Activated CD4-positive, alpha-beta T cell treated with anti-CD3 and anti-CD28 coated beads, Interleukin-2, amount 10 ng/mL, durations not matched to agents 24 days and 14 days (primary cell): ENCODE results near the gene UVRAG. TPM values are rescaled to one million over a fixed set of nuclear protein-coding genes. Genes with fewer than 3 reads are reported as not detected.

ENCODE experiments used
- DNase-seq: peaks from one replicate; pipeline ENCODE4 v3.0.0; 2022
- H3K27ac Mint-ChIP-seq: one replicate; pipeline ENCODE4 v1.8.0; 2022; ENCODE audit warnings: mild to moderate bottlenecking, mixed read lengths
- H3K27me3 Mint-ChIP-seq: one replicate; pipeline ENCODE4 v1.8.0; 2022; ENCODE audit warnings: mixed read lengths
- H3K36me3 Mint-ChIP-seq: one replicate; pipeline ENCODE4 v1.8.0; 2022; ENCODE audit warnings: low read depth, mild to moderate bottlenecking, mixed read lengths
- H3K4me1 Mint-ChIP-seq: one replicate; pipeline ENCODE4 v1.8.0; 2021; ENCODE audit warnings: mixed read lengths
- H3K4me3 Mint-ChIP-seq: one replicate; pipeline ENCODE4 v1.8.0; 2022; ENCODE audit warnings: mild to moderate bottlenecking, moderate library complexity, mixed read lengths
- H3K9me3 Mint-ChIP-seq: one replicate; pipeline ENCODE4 v1.8.0; 2021; ENCODE audit warnings: mixed read lengths
- intact Hi-C: fragments of 100-400 bp; cut with micrococcal nuclease; formaldehyde crosslinking; loops from one replicate; pipeline ENCODE4 v1.15.1; 2023
- total RNA-seq: library from RNA; stranded (reverse); gene quantifications from 2 replicates; pipeline ENCODE4 v1.2.3, GENCODE V29; 2022

The UVRAG gene
- total RNA-seq, 1 donor from 2014 or later = 19.2 TPM

- Mint-ChIP-seq H3K36me3 (no peaks in the 10 kb centered on the region), H3K4me1 (no peaks in the 10 kb centered on the region), H3K4me3 (no peak overlapping the region), H3K27ac (no peak overlapping the region), H3K27me3 (no peaks in the 10 kb centered on the region), H3K9me3 (no peaks in the 10 kb centered on the region)
- DNase-seq = no peak
- intact Hi-C loops = no loop called here
These were observed 366.4 kb downstream of the UVRAG start for GRCh38 chr11:76181371-76181770.

GRCh38 chr11:76184551-76184993 is 369.6 kb downstream of the UVRAG start:
- Mint-ChIP-seq H3K36me3 (no peaks in the 10 kb centered on the region), H3K4me3 (no peak overlapping the region), H3K4me1 (no peaks in the 10 kb centered on the region), H3K9me3 (no peaks in the 10 kb centered on the region), H3K27me3 (no peaks in the 10 kb centered on the region), H3K27ac (no peak overlapping the region)
- DNase-seq = no peak
- intact Hi-C loops = no loop called here

GRCh38 chr11:76185511-76185910 is 370.5 kb downstream of the UVRAG start:
- intact Hi-C loops = no loop called here
- Mint-ChIP-seq H3K4me3 (no peak overlapping the region), H3K4me1 (no peaks in the 10 kb centered on the region), H3K27ac (no peak overlapping the region), H3K36me3 (no peaks in the 10 kb centered on the region), H3K27me3 (no peaks in the 10 kb centered on the region), H3K9me3 (no peaks in the 10 kb centered on the region)
- DNase-seq = no peak

GRCh38 chr11:76185931-76186401 is 371.0 kb downstream of the UVRAG start:
- Mint-ChIP-seq H3K27ac (no peak overlapping the region), H3K36me3 (no peaks in the 10 kb centered on the region), H3K4me3 (no peak overlapping the region), H3K4me1 (no peaks in the 10 kb centered on the region), H3K27me3 (no peaks in the 10 kb centered on the region), H3K9me3 (no peaks in the 10 kb centered on the region)
- intact Hi-C loops = no loop called here
- DNase-seq = no peak

- DNase-seq = no peak
- intact Hi-C loops = no loop called here
- H3K9me3 Mint-ChIP-seq = no peaks in the 10 kb centered on the region
- H3K27ac Mint-ChIP-seq = no peak overlapping the region
- H3K36me3 Mint-ChIP-seq = no peaks in the 10 kb centered on the region
- no peak overlapping the region for H3K4me3 Mint-ChIP-seq
- no peaks in the 10 kb centered on the region for H3K4me1 Mint-ChIP-seq
- no peaks in the 10 kb centered on the region for H3K27me3 Mint-ChIP-seq
These were observed 371.8 kb downstream of the UVRAG start for GRCh38 chr11:76186776-76187279.

GRCh38 chr11:76188873-76189272 is 373.9 kb downstream of the UVRAG start:
- no peaks in the 10 kb centered on the region for H3K4me1 Mint-ChIP-seq
- H3K9me3 Mint-ChIP-seq = no peaks in the 10 kb centered on the region
- no peak for DNase-seq
- no peak overlapping the region for H3K4me3 Mint-ChIP-seq
- no peak overlapping the region for H3K27ac Mint-ChIP-seq
- no peaks in the 10 kb centered on the region for H3K27me3 Mint-ChIP-seq
- intact Hi-C loops = no loop called here
- H3K36me3 Mint-ChIP-seq = no peaks in the 10 kb centered on the region

GRCh38 chr11:76189682-76190081 is 374.7 kb downstream of the UVRAG start:
- Mint-ChIP-seq H3K36me3 (no peaks in the 10 kb centered on the region), H3K4me3 (no peak overlapping the region)
- intact Hi-C loops = no loop called here

GRCh38 chr11:76190376-76190775 is 375.4 kb downstream of the UVRAG start:
- no peaks in the 10 kb centered on the region for H3K4me1 Mint-ChIP-seq
- no peaks in the 10 kb centered on the region for H3K9me3 Mint-ChIP-seq
- no peak for DNase-seq
- no peaks in the 10 kb centered on the region for H3K36me3 Mint-ChIP-seq
- no peak overlapping the region for H3K4me3 Mint-ChIP-seq
- no peaks in the 10 kb centered on the region for H3K27me3 Mint-ChIP-seq
- intact Hi-C loops = no loop called here
- no peak overlapping the region for H3K27ac Mint-ChIP-seq

More at GRCh38 chr11:76189682-76190081, 374.7 kb downstream of the UVRAG start:
- no peak for DNase-seq
- Mint-ChIP-seq H3K27me3 (no peaks in the 10 kb centered on the region), H3K27ac (no peak overlapping the region), H3K9me3 (no peaks in the 10 kb centered on the region), H3K4me1 (no peaks in the 10 kb centered on the region)

Other genes starting within 250 kb of the UVRAG start
- 0.09 and 0.14 TPM in 2 replicates for gene MAP6, start 146.2 kb upstream of the UVRAG start, total RNA-seq
- not detected in 2 replicates for gene MOGAT2, start 97.4 kb upstream of the UVRAG start, total RNA-seq
- gene DGAT2, start 46.4 kb upstream of the UVRAG start, total RNA-seq = 7.3 and 8.6 TPM in 2 replicates